H9 (cell line): Measurements from ENCODE around the gene HEATR5B. TPM values are rescaled to one million over a fixed set of nuclear protein-coding genes. Genes with fewer than 3 reads are reported as not detected.

ENCODE experiments used
- DNase-seq: peaks from one replicate; pipeline ENCODE4 v3.0.0-alpha.2; 2017
- H2AFZ ChIP-seq: one replicate; pipeline ENCODE4 v1.6.1; 2013; ENCODE audit warnings: mild to moderate bottlenecking, low read length, control low read depth, moderate library complexity
- H2AK5ac ChIP-seq: 2 replicates; pipeline ENCODE4 v1.6.1; 2013; ENCODE audit warnings: low read length, control low read depth, mixed read lengths; ENCODE audit not compliant: insufficient read length
- H2BK120ac ChIP-seq: one replicate; pipeline ENCODE4 v1.6.1; 2013; ENCODE audit warnings: low read depth, mild to moderate bottlenecking, low read length, control low read depth, inconsistent platforms; ENCODE audit not compliant: poor library complexity, severe bottlenecking
- H2BK12ac ChIP-seq: 2 replicates; pipeline ENCODE4 v1.6.1; 2013; ENCODE audit warnings: low read length, control low read depth, mixed read lengths, low read depth; ENCODE audit not compliant: insufficient read length
- H2BK15ac ChIP-seq: 2 replicates; pipeline ENCODE4 v1.6.1; 2013; ENCODE audit warnings: low read depth, low read length, control low read depth
- H2BK20ac ChIP-seq: one replicate; pipeline ENCODE4 v1.6.1; 2013; ENCODE audit warnings: low read depth, mild to moderate bottlenecking, low read length, control low read depth, inconsistent platforms; ENCODE audit not compliant: poor library complexity, severe bottlenecking
- H2BK5ac ChIP-seq: 2 replicates; pipeline ENCODE4 v1.6.1; 2013; ENCODE audit warnings: low read length, control low read depth, mixed read lengths; ENCODE audit not compliant: insufficient read length
- H3K14ac ChIP-seq: 2 replicates; pipeline ENCODE4 v1.6.1; 2013; ENCODE audit warnings: low read length, control low read depth; ENCODE audit not compliant: insufficient read depth
- H3K18ac ChIP-seq: 2 replicates; pipeline ENCODE4 v1.6.1; 2013; ENCODE audit warnings: low read depth, mild to moderate bottlenecking, mixed read lengths, low read length, control low read depth; ENCODE audit not compliant: insufficient read length
- H3K23ac ChIP-seq: 2 replicates; pipeline ENCODE4 v1.6.1; 2013; ENCODE audit warnings: low read length, control low read depth, mixed read lengths, low read depth; ENCODE audit not compliant: insufficient read length
- H3K23me2 ChIP-seq: 2 replicates; pipeline ENCODE4 v1.6.1; 2013; ENCODE audit warnings: low read depth, mild to moderate bottlenecking, mixed read lengths, low read length, control low read depth; ENCODE audit not compliant: insufficient read length, poor library complexity, severe bottlenecking
- H3K27ac ChIP-seq: 2 replicates; pipeline ENCODE4 v1.5.1; 2013; ENCODE audit warnings: low read length, control low read depth, mixed read lengths, low read depth; ENCODE audit not compliant: insufficient read length
- H3K27me3 ChIP-seq: 2 replicates; pipeline ENCODE4 v1.6.1; 2013; ENCODE audit warnings: low read length, control low read depth, inconsistent platforms; ENCODE audit not compliant: insufficient read depth
- H3K4ac ChIP-seq: 2 replicates; pipeline ENCODE4 v1.6.1; 2013; ENCODE audit warnings: low read depth, mild to moderate bottlenecking, control low read depth, inconsistent platforms, low read length, moderate library complexity
- H3K4me1 ChIP-seq: 2 replicates; pipeline ENCODE4 v1.6.1; 2013; ENCODE audit warnings: low read length, control low read depth, inconsistent platforms; ENCODE audit not compliant: insufficient read depth
- H3K4me2 ChIP-seq: 2 replicates; pipeline ENCODE4 v1.6.1; 2013; ENCODE audit warnings: low read length, control low read depth, mixed read lengths; ENCODE audit not compliant: insufficient read length, insufficient read depth
- H3K56ac ChIP-seq: 2 replicates; pipeline ENCODE4 v1.6.1; 2013; ENCODE audit warnings: low read depth, mild to moderate bottlenecking, mixed read lengths, low read length, control low read depth; ENCODE audit not compliant: insufficient read length
- H3K79me1 ChIP-seq: 2 replicates; pipeline ENCODE4 v1.6.1; 2013; ENCODE audit warnings: low read depth, mild to moderate bottlenecking, moderate library complexity, low read length, control low read depth, inconsistent platforms; ENCODE audit not compliant: insufficient read depth, poor library complexity, severe bottlenecking
- H3K79me2 ChIP-seq: 2 replicates; pipeline ENCODE4 v1.6.1; 2013; ENCODE audit warnings: low read length, control low read depth, inconsistent platforms; ENCODE audit not compliant: insufficient read depth
- H3K9ac ChIP-seq: 2 replicates; pipeline ENCODE4 v1.6.1; 2013; ENCODE audit warnings: low read length, control low read depth, mixed read lengths; ENCODE audit not compliant: insufficient read length; ENCODE audit errors: extremely low read depth
- H3K9me3 ChIP-seq: one replicate; pipeline ENCODE4 v1.6.1; 2013; ENCODE audit warnings: low read depth, low read length, inconsistent platforms; ENCODE audit not compliant: control insufficient read depth
- H3T11ph ChIP-seq: one replicate; pipeline ENCODE4 v1.6.1; 2013; ENCODE audit warnings: mild to moderate bottlenecking, low read length, control low read depth, inconsistent platforms
- H4K20me1 ChIP-seq: one replicate; pipeline ENCODE4 v1.6.1; 2013; ENCODE audit not compliant: control insufficient read depth, insufficient read length, insufficient read depth
- H4K5ac ChIP-seq: 2 replicates; pipeline ENCODE4 v1.6.1; 2013; ENCODE audit warnings: low read depth, mild to moderate bottlenecking, mixed read lengths, low read length, control low read depth; ENCODE audit not compliant: insufficient read length
- H4K8ac ChIP-seq: replicated peaks from 2 replicates; pipeline ENCODE4 v1.6.1; 2013; ENCODE audit warnings: low read length, control low read depth, mixed read lengths, low read depth; ENCODE audit not compliant: insufficient read length
- H4K91ac ChIP-seq: 2 replicates; pipeline ENCODE4 v1.6.1; 2013; ENCODE audit warnings: low read depth, mild to moderate bottlenecking, moderate library complexity, mixed read lengths, low read length, control low read depth; ENCODE audit not compliant: insufficient read length
- H3K27ac Mint-ChIP-seq, 3 experiments: 2 replicates in 2 of 3; 3 replicates in 1 of 3; pipeline ENCODE4 v1.8.0; 2020 to 2021; ENCODE audit warnings: mixed read lengths in 3 of 3, mild to moderate bottlenecking in 1 of 3, moderate library complexity in 1 of 3
- H3K27me3 Mint-ChIP-seq: 2 replicates; pipeline ENCODE4 v1.8.0; 2021; ENCODE audit warnings: low read depth, mild to moderate bottlenecking, moderate library complexity, mixed read lengths
- H3K36me3 Mint-ChIP-seq, 3 experiments: 2 replicates in 2 of 3; 3 replicates in 1 of 3; pipeline ENCODE4 v1.8.0; 2020 to 2021; ENCODE audit warnings: low read depth in 3 of 3, mixed read lengths in 3 of 3; ENCODE audit not compliant: insufficient read depth in 1 of 3
- H3K4me1 Mint-ChIP-seq, 2 experiments: 2 replicates each; pipeline ENCODE4 v1.8.0; 2020; ENCODE audit warnings: mixed read lengths in 2 of 2
- H3K4me3 Mint-ChIP-seq, 2 experiments: 2 replicates in 1 of 2; 3 replicates in 1 of 2; pipeline ENCODE4 v1.8.0; 2020 to 2021; ENCODE audit warnings: mild to moderate bottlenecking in 2 of 2, mixed read lengths in 2 of 2, moderate library complexity in 1 of 2
- H3K9me3 Mint-ChIP-seq, 2 experiments: 2 replicates in 1 of 2; 3 replicates in 1 of 2; pipeline ENCODE4 v1.8.0; 2020; ENCODE audit warnings: mild to moderate bottlenecking in 2 of 2, mixed read lengths in 2 of 2, moderate library complexity in 1 of 2
- CTCF ChIP-seq: fragments of 200-600 bp; sonication (generic); conservative IDR thresholded peaks from 3 replicates; pipeline ENCODE4 v1.8.0; 2021; ENCODE audit warnings: antibody characterized with exemption, mild to moderate bottlenecking
- WGBS: extraction: QIAGEN DNeasy Blood & Tissue Kit; methylation state at CpG from one replicate; pipeline ENCODE4 v1.1.7; 2013; ENCODE audit warnings: missing lambda C conversion rate, low lambda C conversion rate, mixed read lengths; ENCODE audit not compliant: insufficient read length; ENCODE audit errors: extremely low coverage; 5-methylcytosine and 5-hydroxymethylcytosine counted together
- total RNA-seq: library from RNA; stranded (reverse); gene quantifications from 2 replicates; pipeline ENCODE4 v1.2.1, GENCODE V29; 2021

The HEATR5B gene
- total RNA-seq, 1 experiment from 2014 or later: 14.0 TPM

GRCh38 chr2:37110306-37111212 lies 26.4 kb upstream of the HEATR5B start:
- H4K8ac ChIP-seq: no peak overlapping the region
- no peak overlapping the region for H3K4me3 Mint-ChIP-seq
- WGBS: no CpG with 5 or more reads among the region's 4 CpGs
- H2AFZ ChIP-seq: no peak overlapping the region
- H4K5ac ChIP-seq: no peak overlapping the region
- no peaks in the 10 kb centered on the region for H3K9me3 ChIP-seq
- no peak overlapping the region for H2BK20ac ChIP-seq
- no peak overlapping the region for H2AK5ac ChIP-seq
- no peak overlapping the region for H4K91ac ChIP-seq
- no peaks in the 10 kb centered on the region for H3K23me2 ChIP-seq
- no peaks in the 10 kb centered on the region for H3K79me2 ChIP-seq
- TF ChIP-seq CTCF: no peak
- no peak overlapping the region for H3T11ph ChIP-seq
- no peak overlapping the region for H3K9ac ChIP-seq
- H2BK120ac ChIP-seq: no peak overlapping the region
- no peaks in the 10 kb centered on the region for H3K27me3 ChIP-seq
- H3K27ac Mint-ChIP-seq: peak overlapping the region in 1 of 3 experiments; percentile 20; a peak in 2 of 7 replicates
- H2BK15ac ChIP-seq: no peak overlapping the region
- H3K18ac ChIP-seq: no peak overlapping the region
- no peaks in the 10 kb centered on the region for H3K9me3 Mint-ChIP-seq
- no peaks in the 10 kb centered on the region for H3K27me3 Mint-ChIP-seq
- no peaks in the 10 kb centered on the region for H3K79me1 ChIP-seq
- no peak overlapping the region for H3K27ac ChIP-seq
- H3K14ac ChIP-seq: no peak overlapping the region
- no peak for DNase-seq
- H3K4me2 ChIP-seq: no peak overlapping the region
- no peaks in the 10 kb centered on the region; the same call in 1 of the 2 replicates for H3K4me1 ChIP-seq
- no peaks in the 10 kb centered on the region for H4K20me1 ChIP-seq
- H2BK5ac ChIP-seq: no peak overlapping the region
- H3K56ac ChIP-seq: no peak overlapping the region
- H3K4ac ChIP-seq: no peak overlapping the region
- no peak overlapping the region for H3K23ac ChIP-seq
- peaks cover 5 to 8% of the 10 kb centered on the region in 2 experiments for H3K4me1 Mint-ChIP-seq
- H2BK12ac ChIP-seq: no peak overlapping the region
- H3K36me3 Mint-ChIP-seq: peaks cover 14 to 51% (median 43%) of the 10 kb centered on the region in 3 experiments; a peak in 6 of 7 replicates
